ENCODE results near the gene S100A7A.

DNA sequence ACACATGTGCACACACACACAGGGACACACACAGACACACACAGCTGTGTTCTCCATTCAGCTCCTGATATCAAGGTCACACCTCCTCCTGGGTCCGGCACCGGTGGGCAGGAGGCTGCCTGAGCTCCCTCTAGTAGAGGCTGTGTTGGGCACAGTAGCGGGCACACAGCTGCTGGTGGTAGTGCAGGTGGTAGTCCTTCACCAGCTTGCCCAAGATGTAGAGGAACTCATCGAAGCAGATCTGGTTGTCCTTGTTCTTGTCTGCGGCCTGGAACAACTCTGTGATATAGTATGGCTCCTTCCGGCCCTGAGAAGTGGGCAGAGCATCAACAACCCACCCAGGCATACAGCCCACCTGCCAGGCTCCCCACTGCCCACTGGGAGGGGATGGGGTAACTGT lies 19.9 kb upstream of the S100A7A start:
- no peak for TF ChIP-seq CEBPB (IDR thresholded peaks at IDR 0.05; ENCODE audit: low read depth, low read length)
- TF ChIP-seq RAD21 (IDR thresholded peaks at IDR 0.05; ENCODE audit: low read length): no peak
- TF ChIP-seq, protein P1, sequence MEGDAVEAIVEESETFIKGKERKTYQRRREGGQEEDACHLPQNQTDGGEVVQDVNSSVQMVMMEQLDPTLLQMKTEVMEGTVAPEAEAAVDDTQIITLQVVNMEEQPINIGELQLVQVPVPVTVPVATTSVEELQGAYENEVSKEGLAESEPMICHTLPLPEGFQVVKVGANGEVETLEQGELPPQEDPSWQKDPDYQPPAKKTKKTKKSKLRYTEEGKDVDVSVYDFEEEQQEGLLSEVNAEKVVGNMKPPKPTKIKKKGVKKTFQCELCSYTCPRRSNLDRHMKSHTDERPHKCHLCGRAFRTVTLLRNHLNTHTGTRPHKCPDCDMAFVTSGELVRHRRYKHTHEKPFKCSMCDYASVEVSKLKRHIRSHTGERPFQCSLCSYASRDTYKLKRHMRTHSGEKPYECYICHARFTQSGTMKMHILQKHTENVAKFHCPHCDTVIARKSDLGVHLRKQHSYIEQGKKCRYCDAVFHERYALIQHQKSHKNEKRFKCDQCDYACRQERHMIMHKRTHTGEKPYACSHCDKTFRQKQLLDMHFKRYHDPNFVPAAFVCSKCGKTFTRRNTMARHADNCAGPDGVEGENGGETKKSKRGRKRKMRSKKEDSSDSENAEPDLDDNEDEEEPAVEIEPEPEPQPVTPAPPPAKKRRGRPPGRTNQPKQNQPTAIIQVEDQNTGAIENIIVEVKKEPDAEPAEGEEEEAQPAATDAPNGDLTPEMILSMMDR (conservative IDR thresholded peaks at IDR 0.05; ENCODE audit: low read depth, low read length): no peak
- no peak for TF ChIP-seq POLR2A (IDR thresholded peaks at IDR 0.05; ENCODE audit: low read depth, low read length)
- TF ChIP-seq RFX5 (IDR thresholded peaks at IDR 0.05; ENCODE audit: low read depth, low read length): no peak
- TF ChIP-seq MAZ (IDR thresholded peaks at IDR 0.05; ENCODE audit: borderline replicate concordance, low read depth, low read length): no peak
- TF ChIP-seq MXI1 (IDR thresholded peaks at IDR 0.05; ENCODE audit: borderline replicate concordance, low read depth, low read length): no peak
- TF ChIP-seq CHD1 (IDR thresholded peaks at IDR 0.05; ENCODE audit: low read depth, low read length): no peak
- TF ChIP-seq, protein P2, sequence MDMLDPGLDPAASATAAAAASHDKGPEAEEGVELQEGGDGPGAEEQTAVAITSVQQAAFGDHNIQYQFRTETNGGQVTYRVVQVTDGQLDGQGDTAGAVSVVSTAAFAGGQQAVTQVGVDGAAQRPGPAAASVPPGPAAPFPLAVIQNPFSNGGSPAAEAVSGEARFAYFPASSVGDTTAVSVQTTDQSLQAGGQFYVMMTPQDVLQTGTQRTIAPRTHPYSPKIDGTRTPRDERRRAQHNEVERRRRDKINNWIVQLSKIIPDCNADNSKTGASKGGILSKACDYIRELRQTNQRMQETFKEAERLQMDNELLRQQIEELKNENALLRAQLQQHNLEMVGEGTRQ (IDR thresholded peaks at IDR 0.05; ENCODE audit: low read depth, low read length): no peak

Measured in IMR-90 (cell line).